Panc1 (cell line): Measurements from ENCODE around the gene INO80. TPM values are rescaled to one million over a fixed set of nuclear protein-coding genes. Genes with fewer than 3 reads are reported as not detected.

ENCODE experiments used
- ATAC-seq: fragments of 200-7000 bp; cut with Tn5 transposase; 2 replicates; pipeline ENCODE4 v1.9.1; 2020; ENCODE audit warnings: mild to moderate bottlenecking, moderate library complexity
- BruUV-seq: library from RNA; stranded (reverse); fragments of 400-500 nt; replicated peaks from 2 replicates; lab custom pipeline; 2021; lab: Mats Ljungman, UMichigan
- CTCF ChIA-PET: fragments of 300-600 bp; sonication (Branson Sonifier 250); formaldehyde crosslinking; loops from one replicate; lab custom pipeline; 2022; ENCODE audit warnings: antibody characterized with exemption; lab: Charles Lee
- POLR2A ChIA-PET: fragments of 300-600 bp; sonication (Branson Sonifier 250); formaldehyde crosslinking; loops from one replicate; lab custom pipeline; 2022; ENCODE audit warnings: antibody characterized with exemption; lab: Charles Lee
- DNase-seq: peaks from one replicate; pipeline ENCODE4 v3.0.0-alpha.2; 2010; ENCODE audit warnings: low read depth, low spot score
- H3K27ac ChIP-seq: 2 replicates; pipeline ENCODE4 v1.5.1; 2011; ENCODE audit warnings: mild to moderate bottlenecking, low read length, inconsistent platforms
- H3K27me3 ChIP-seq: fragments of 200-500 bp; sonication (Bioruptor generic); 2 replicates; pipeline ENCODE4 v1.6.0; 2014; ENCODE audit warnings: low read length, inconsistent platforms; ENCODE audit not compliant: control insufficient read depth, insufficient read depth
- H3K36me3 ChIP-seq: fragments of 200-500 bp; sonication (Bioruptor generic); 2 replicates; pipeline ENCODE4 v1.5.1; 2014; ENCODE audit warnings: inconsistent platforms, mild to moderate bottlenecking, low read length, moderate library complexity; ENCODE audit not compliant: control insufficient read depth, insufficient read depth
- H3K4me1 ChIP-seq: 2 replicates; pipeline ENCODE4 v1.5.1; 2011; ENCODE audit warnings: inconsistent platforms, mild to moderate bottlenecking, low read length, moderate library complexity; ENCODE audit not compliant: control insufficient read depth, insufficient read depth
- H3K4me3 ChIP-seq, 2 experiments: 2 replicates each; pipeline ENCODE4 v1.5.1; 2011 to 2012; ENCODE audit warnings: low read depth in 2 of 2, low read length in 2 of 2, mild to moderate bottlenecking in 2 of 2, inconsistent platforms in 1 of 2, moderate library complexity in 1 of 2
- H3K9me3 ChIP-seq: fragments of 200-500 bp; sonication (Bioruptor generic); 2 replicates; pipeline ENCODE4 v1.5.1; 2014; ENCODE audit warnings: low read depth, mild to moderate bottlenecking, inconsistent platforms, low read length, moderate library complexity; ENCODE audit not compliant: control insufficient read depth, insufficient read depth
- CTCF ChIP-seq: fragments of 450-650 bp; IDR thresholded peaks from 2 replicates; pipeline ENCODE4 v1.5.1; 2017; ENCODE audit warnings: mild to moderate bottlenecking
- POLR2AphosphoS5 ChIP-seq: IDR thresholded peaks from 2 replicates; pipeline ENCODE4 v1.6.1; 2012; ENCODE audit warnings: mild to moderate bottlenecking, low read depth, low read length, moderate library complexity
- REST ChIP-seq, 2 experiments: IDR thresholded peaks; 2 replicates each; pipeline ENCODE4 v1.6.1; 2011 to 2012; ENCODE audit warnings: low read depth in 2 of 2, control low read depth in 1 of 2, low read length in 1 of 2, mild to moderate bottlenecking in 1 of 2, moderate library complexity in 1 of 2; ENCODE audit not compliant: insufficient read depth in 1 of 2
- SIN3A ChIP-seq: IDR thresholded peaks from 2 replicates; pipeline ENCODE4 v1.6.1; 2012; ENCODE audit warnings: low read depth, mild to moderate bottlenecking, low read length, moderate library complexity, borderline replicate concordance; ENCODE audit not compliant: insufficient read depth
- TCF7L2 ChIP-seq: IDR thresholded peaks from 2 replicates; pipeline ENCODE4 v1.6.1; 2011; ENCODE audit warnings: mild to moderate bottlenecking, low read depth, low read length, inconsistent platforms
- in situ Hi-C: cut with HindIII; loops from 2 replicates; pipeline ENCODE4 v1.10.0; 2016; ENCODE audit warnings: low sequenced_read_pairs, low pct_unique_long_range_greater_than_20kb
- intact Hi-C: fragments of 100-400 bp; cut with micrococcal nuclease; formaldehyde crosslinking; loops from one replicate; pipeline ENCODE4 v1.10.0; 2022; ENCODE audit not compliant: unreplicated experiment
- total RNA-seq: library from RNA; stranded (reverse); gene quantifications from one replicate; pipeline ENCODE4 v1.2.1, GENCODE V29; 2021; ENCODE audit not compliant: unreplicated experiment

INO80 gene
- total RNA-seq, 1 experiment from 2014 or later: 26.2 TPM

- TF ChIP-seq TCF7L2 (no peak), REST (IDR thresholded peaks at IDR 0.05; ENCODE audit: insufficient read depth in 1 of 2, low read depth in 2 of 2, low read length in 1 of 2) (no peak), POLR2AphosphoS5 (no peak), SIN3A (no peak), CTCF (no peak)
- in situ Hi-C loops: no loop called here
- H3K36me3 ChIP-seq: peaks cover 26% of the 10 kb centered on the region
- no peak overlapping the region for H3K4me3 ChIP-seq
- POLR2A ChIA-PET: no interaction called here
- ATAC-seq (no peak), DNase-seq (no peak)
- no peak overlapping the region for H3K27ac ChIP-seq
- CTCF ChIA-PET: no interaction called here
- H3K9me3 ChIP-seq: no peaks in the 10 kb centered on the region
- intact Hi-C loops: no loop called here
- no TSS peak for BruUV-seq
- no peaks in the 10 kb centered on the region for H3K27me3 ChIP-seq
- no peaks in the 10 kb centered on the region for H3K4me1 ChIP-seq
Measured at GRCh38 chr15:40986820-40987219, 129.3 kb downstream of the INO80 start.

- BruUV-seq: no TSS peak
- ChIA-PET POLR2A (interaction anchor here (0.6 kb wide), 1 partner anchor 21 kb away, joined by 7 read pairs; no protein-coding TSS in a partner anchor), CTCF (no interaction called here)
- intact Hi-C loops: no loop called here
- DNase-seq (no peak), ATAC-seq (no peak)
- Histone ChIP-seq H3K36me3 (peaks cover 30% of the 10 kb centered on the region), H3K9me3 (no peaks in the 10 kb centered on the region), H3K27me3 (no peaks in the 10 kb centered on the region), H3K4me1 (no peaks in the 10 kb centered on the region), H3K27ac (no peak overlapping the region), H3K4me3 (no peak overlapping the region)
- TF ChIP-seq POLR2AphosphoS5 (no peak), SIN3A (no peak), TCF7L2 (no peak), CTCF (no peak), REST (IDR thresholded peaks at IDR 0.05; ENCODE audit: insufficient read depth in 1 of 2, low read depth in 2 of 2, low read length in 1 of 2) (no peak)
- in situ Hi-C loops: no loop called here
Measured at GRCh38 chr15:40985541-40986330, 130.3 kb downstream of the INO80 start.
